B cell (primary cell): ENCODE measurements around the gene PDGFA. TPM values are rescaled to one million over a fixed set of nuclear protein-coding genes. Genes with fewer than 3 reads are reported as not detected.

Source experiments
- ATAC-seq: fragments of 200-7000 bp; cut with Tn5 transposase; one replicate; pipeline ENCODE4 v1.10.0; 2021; ENCODE audit warnings: low read depth, mild to moderate bottlenecking, moderate number of reproducible peaks, moderate library complexity
- CTCF ChIA-PET: fragments of 350-600 bp; sonication (Branson Sonifier 250); formaldehyde crosslinking; loops from one replicate; lab custom pipeline; 2021; ENCODE audit warnings: antibody characterized with exemption, inconsistent platforms; lab: Charles Lee
- POLR2A ChIA-PET: fragments of 350-600 bp; sonication (Branson Sonifier 250); formaldehyde crosslinking; loops from one replicate; lab custom pipeline; 2021; ENCODE audit warnings: antibody characterized with exemption; lab: Charles Lee
- DNase-seq: peaks from one replicate; pipeline ENCODE4 v3.0.0; 2013
- H2AFZ ChIP-seq: 2 replicates; pipeline ENCODE4 v1.6.1; 2012; ENCODE audit warnings: mild to moderate bottlenecking, low read depth, low read length; ENCODE audit not compliant: insufficient read depth, poor library complexity, severe bottlenecking
- H3K27ac ChIP-seq, 2 donors: 1 replicate in 1 of 2; 2 replicates in 1 of 2; pipeline ENCODE4 v1.5.1; 2012 to 2013; ENCODE audit warnings: low read length in 2 of 2, mild to moderate bottlenecking in 2 of 2, moderate library complexity in 1 of 2
- H3K27me3 ChIP-seq, 4 experiments: fragments of 200-600 bp in 1 of 4; sonication (generic) in 1 of 4; replicated peaks in 1 of 4; 1 replicate in 2 of 4; 2 replicates in 2 of 4; pipeline versions ENCODE4 v1.6.1 to v1.7.0; 2013 to 2016; ENCODE audit warnings: low read length in 3 of 4, mild to moderate bottlenecking in 2 of 4, mixed read lengths in 1 of 4, moderate library complexity in 1 of 4; ENCODE audit not compliant: insufficient read depth in 4 of 4, control insufficient read depth in 3 of 4; ENCODE audit errors: control extremely low read depth in 1 of 4
- H3K36me3 ChIP-seq, 2 experiments: replicated peaks in 1 of 2; 1 replicate in 1 of 2; 2 replicates in 1 of 2; pipeline versions ENCODE4 v1.6.1 to v1.7.1; 2013; ENCODE audit warnings: low read length in 1 of 2; ENCODE audit not compliant: insufficient read depth in 2 of 2, control insufficient read depth in 1 of 2; ENCODE audit errors: control extremely low read depth in 1 of 2, extremely low read depth in 1 of 2
- H3K4me1 ChIP-seq, 2 donors: fragments of 200-600 bp in 1 of 2; sonication (generic) in 1 of 2; 1 replicate in 1 of 2; 2 replicates in 1 of 2; pipeline versions ENCODE4 v1.5.1 to v1.6.1; 2013 to 2017; ENCODE audit warnings: low read length in 2 of 2; ENCODE audit not compliant: control insufficient read depth in 2 of 2, insufficient read depth in 2 of 2
- H3K4me2 ChIP-seq: replicated peaks from 2 replicates; pipeline ENCODE3; 2012; ENCODE audit warnings: mild to moderate bottlenecking, low read depth, low read length; ENCODE audit not compliant: poor library complexity, severe bottlenecking
- H3K4me3 ChIP-seq, 5 experiments: fragments of 200-600 bp in 1 of 5; sonication (generic) in 1 of 5; 1 replicate in 3 of 5; 2 replicates in 2 of 5; pipeline versions ENCODE4 v1.5.1 to v1.7.0; 2011 to 2016; ENCODE audit warnings: low read length in 4 of 5, mild to moderate bottlenecking in 4 of 5, low read depth in 2 of 5, control low read depth in 1 of 5, moderate library complexity in 1 of 5; ENCODE audit not compliant: insufficient read depth in 1 of 5; ENCODE audit errors: control extremely low read depth in 1 of 5, extremely low read depth in 1 of 5
- H3K79me2 ChIP-seq: fragments of 200-600 bp; sonication (generic); one replicate; pipeline ENCODE4 v1.6.0; 2016; ENCODE audit warnings: low read length; ENCODE audit not compliant: control insufficient read depth, insufficient read depth
- H3K9ac ChIP-seq: fragments of 200-600 bp; sonication (generic); 2 replicates; pipeline ENCODE4 v1.6.1; 2017; ENCODE audit warnings: mild to moderate bottlenecking, low read length, moderate library complexity
- H3K9me3 ChIP-seq, 3 donors: one replicate each; pipeline versions ENCODE4 v1.6.1 to v1.7.1; 2013; ENCODE audit warnings: low read length in 2 of 3; ENCODE audit not compliant: control insufficient read depth in 2 of 3, insufficient read depth in 1 of 3; ENCODE audit errors: control extremely low read depth in 1 of 3
- H4K20me1 ChIP-seq: 2 replicates; pipeline ENCODE4 v1.6.0; 2012; ENCODE audit warnings: mild to moderate bottlenecking, low read length; ENCODE audit not compliant: insufficient read depth, control insufficient read depth, poor library complexity, severe bottlenecking
- H3K27ac Mint-ChIP-seq: one replicate; pipeline ENCODE4 v1.8.0; 2021; ENCODE audit warnings: mixed read lengths
- H3K27me3 Mint-ChIP-seq: one replicate; pipeline ENCODE4 v1.8.0; 2021; ENCODE audit warnings: mixed read lengths
- H3K4me1 Mint-ChIP-seq: one replicate; pipeline ENCODE4 v1.8.0; 2021; ENCODE audit warnings: mixed read lengths
- H3K4me3 Mint-ChIP-seq: one replicate; pipeline ENCODE4 v1.8.0; 2021; ENCODE audit warnings: mixed read lengths
- H3K9me3 Mint-ChIP-seq: one replicate; pipeline ENCODE4 v1.8.0; 2022; ENCODE audit warnings: mixed read lengths; ENCODE audit not compliant: insufficient read depth
- EZH2 ChIP-seq: IDR thresholded peaks from 2 replicates; pipeline ENCODE4 v1.6.1; 2012; ENCODE audit warnings: borderline replicate concordance, low read depth, mild to moderate bottlenecking, moderate library complexity, low read length; ENCODE audit not compliant: insufficient read depth, poor library complexity, severe bottlenecking
- WGBS: methylation state at CpG from one replicate; pipeline ENCODE4 v1.1.5; 2013; ENCODE audit warnings: missing lambda C conversion rate; ENCODE audit not compliant: insufficient coverage; 5-methylcytosine and 5-hydroxymethylcytosine counted together
- intact Hi-C: fragments of 100-400 bp; cut with micrococcal nuclease; formaldehyde crosslinking; loops from one replicate; pipeline ENCODE4 v1.10.0; 2022
- polyA plus RNA-seq: library from polyadenylated mRNA; depleted of rRNA; stranded (reverse); fragments of >200 nt; gene quantifications from 2 replicates; pipeline ENCODE4 v1.2.3, GENCODE V29; 2012
- total RNA-seq, 2 donors: library from RNA; stranded (reverse); fragments of 120-200 nt in 1 of 2; gene quantifications; 1 replicate in 1 of 2; 2 replicates in 1 of 2; pipeline versions ENCODE4 v1.2.3 to v1.2.4, GENCODE V29; 2013 to 2022
- TF ChIP-seq, protein P1 (sequence below): fragments of 200-600 bp; IDR thresholded peaks from one replicate; pipeline ENCODE4 v1.8.0; 2022; ENCODE audit warnings: antibody characterized with exemption, mild to moderate bottlenecking

Gene PDGFA
- total and polyA plus RNA-seq, 2 donors (not counting 1 experiment from before 2014, with no cell fraction given), result 0.36 to 1.5 TPM

DNA sequence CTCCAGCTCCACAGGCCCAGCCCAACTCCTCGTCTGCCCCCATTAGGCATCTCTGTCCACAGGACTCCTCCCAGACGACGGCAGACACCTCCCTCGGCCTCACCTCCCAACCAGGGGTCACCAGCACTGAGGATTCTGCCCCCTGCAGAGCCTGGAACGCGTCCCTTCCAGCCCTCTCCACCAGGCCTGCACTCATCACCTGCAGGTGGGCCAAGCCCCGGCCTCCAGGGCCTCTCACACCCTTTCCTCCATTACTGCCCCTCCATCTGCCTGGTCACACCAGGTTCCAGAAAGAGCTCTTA lies 42.7 kb upstream of the PDGFA start:
- CTCF ChIA-PET, result no interaction called here
- H3K27ac Mint-ChIP-seq, result no peak overlapping the region
- no peak overlapping the region for H2AFZ ChIP-seq
- no peak overlapping the region for H3K4me3 ChIP-seq
- no peaks in the 10 kb centered on the region for H3K4me1 Mint-ChIP-seq
- H3K36me3 ChIP-seq, result no peaks in the 10 kb centered on the region
- H3K9me3 Mint-ChIP-seq, result no peaks in the 10 kb centered on the region
- H3K27ac ChIP-seq, result no peak overlapping the region
- no peak overlapping the region for H3K9ac ChIP-seq
- H3K27me3 Mint-ChIP-seq, result no peaks in the 10 kb centered on the region
- H3K4me3 Mint-ChIP-seq, result no peak overlapping the region
- H3K27me3 ChIP-seq, result no peaks in the 10 kb centered on the region
- H3K9me3 ChIP-seq, result peaks cover 0 to 4% (median 0%) of the 10 kb centered on the region in 3 donors
- 85% methylated on average over 7 of the region's 7 CpGs for WGBS
- POLR2A ChIA-PET, result no interaction called here
- H3K4me1 ChIP-seq, result no peaks in the 10 kb centered on the region
- H4K20me1 ChIP-seq, result no peaks in the 10 kb centered on the region
- DNase-seq (no peak), ATAC-seq (no peak)
- intact Hi-C loops, result no loop called here
- no peaks in the 10 kb centered on the region for H3K79me2 ChIP-seq
- no peak for TF ChIP-seq EZH2
- TF ChIP-seq, protein P1, sequence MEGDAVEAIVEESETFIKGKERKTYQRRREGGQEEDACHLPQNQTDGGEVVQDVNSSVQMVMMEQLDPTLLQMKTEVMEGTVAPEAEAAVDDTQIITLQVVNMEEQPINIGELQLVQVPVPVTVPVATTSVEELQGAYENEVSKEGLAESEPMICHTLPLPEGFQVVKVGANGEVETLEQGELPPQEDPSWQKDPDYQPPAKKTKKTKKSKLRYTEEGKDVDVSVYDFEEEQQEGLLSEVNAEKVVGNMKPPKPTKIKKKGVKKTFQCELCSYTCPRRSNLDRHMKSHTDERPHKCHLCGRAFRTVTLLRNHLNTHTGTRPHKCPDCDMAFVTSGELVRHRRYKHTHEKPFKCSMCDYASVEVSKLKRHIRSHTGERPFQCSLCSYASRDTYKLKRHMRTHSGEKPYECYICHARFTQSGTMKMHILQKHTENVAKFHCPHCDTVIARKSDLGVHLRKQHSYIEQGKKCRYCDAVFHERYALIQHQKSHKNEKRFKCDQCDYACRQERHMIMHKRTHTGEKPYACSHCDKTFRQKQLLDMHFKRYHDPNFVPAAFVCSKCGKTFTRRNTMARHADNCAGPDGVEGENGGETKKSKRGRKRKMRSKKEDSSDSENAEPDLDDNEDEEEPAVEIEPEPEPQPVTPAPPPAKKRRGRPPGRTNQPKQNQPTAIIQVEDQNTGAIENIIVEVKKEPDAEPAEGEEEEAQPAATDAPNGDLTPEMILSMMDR, result no peak
- H3K4me2 ChIP-seq, result no peak overlapping the region

DNA sequence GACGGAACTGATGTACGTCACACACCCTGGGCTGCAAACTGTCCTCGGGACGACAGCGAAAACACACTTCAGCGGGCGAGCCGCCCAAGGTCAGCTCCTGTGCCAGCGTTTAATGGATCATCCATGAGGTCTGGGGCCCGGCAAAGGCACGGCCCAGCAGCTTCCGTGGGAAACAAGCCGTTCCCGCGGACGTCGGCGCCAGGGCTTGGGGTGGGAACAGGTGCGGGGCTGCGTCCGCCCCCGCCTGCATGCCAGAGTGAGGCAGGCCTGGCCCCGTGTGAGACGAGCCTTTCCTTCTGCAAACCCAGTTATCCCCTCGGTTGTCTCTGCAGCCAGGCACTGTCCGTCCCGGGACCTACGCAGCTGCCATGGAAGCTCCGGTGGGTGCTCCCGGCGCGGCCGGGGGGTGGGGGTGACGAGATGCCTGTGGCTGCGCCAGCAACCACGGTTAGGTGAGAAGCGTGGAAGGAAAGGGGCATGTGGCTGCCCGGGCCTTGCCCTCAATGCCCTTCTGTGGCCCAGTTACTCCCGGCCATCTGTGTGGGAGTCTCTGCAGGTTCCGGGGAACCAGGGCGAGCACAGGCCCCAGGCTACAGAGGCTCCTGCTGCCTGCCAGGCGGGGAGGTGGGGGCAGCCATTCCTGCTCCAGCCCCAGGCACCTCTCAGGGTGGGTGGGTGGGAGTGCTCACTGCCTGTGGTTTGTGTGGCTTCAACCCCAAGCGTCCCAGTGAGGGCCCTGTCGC lies 42.2 kb upstream of the PDGFA start:
- no peak overlapping the region for H3K4me3 ChIP-seq
- POLR2A ChIA-PET, result no interaction called here
- no peaks in the 10 kb centered on the region for H3K4me1 Mint-ChIP-seq
- ATAC-seq (no peak), DNase-seq (no peak)
- no peaks in the 10 kb centered on the region for H3K9me3 Mint-ChIP-seq
- no peak overlapping the region for H2AFZ ChIP-seq
- H3K9me3 ChIP-seq, result peaks cover 0 to 9% (median 0%) of the 10 kb centered on the region in 3 donors
- H3K27me3 Mint-ChIP-seq, result no peaks in the 10 kb centered on the region
- no peak for TF ChIP-seq EZH2
- TF ChIP-seq, protein P1, result no peak
- no peaks in the 10 kb centered on the region for H3K27me3 ChIP-seq
- H3K79me2 ChIP-seq, result no peaks in the 10 kb centered on the region
- no peaks in the 10 kb centered on the region for H3K36me3 ChIP-seq
- H3K9ac ChIP-seq, result no peak overlapping the region
- 90% methylated on average over 44 of the region's 44 CpGs for WGBS
- H3K27ac ChIP-seq, result no peak overlapping the region
- no peaks in the 10 kb centered on the region for H3K4me1 ChIP-seq
- intact Hi-C loops, result no loop called here
- no peak overlapping the region for H3K4me3 Mint-ChIP-seq
- H4K20me1 ChIP-seq, result no peaks in the 10 kb centered on the region
- no peak overlapping the region for H3K4me2 ChIP-seq
- H3K27ac Mint-ChIP-seq, result no peak overlapping the region
- CTCF ChIA-PET, result no interaction called here
